HG03565 (cell line): ENCODE results near the gene DMPK.
"Not testable (repeated sequence)": the region's sequence is repeated elsewhere in the genome, so short reads cannot be mapped to it uniquely, and the experiment has no call there.

ENCODE experiments used
- ATAC-seq: cut with Tn5 transposase; IDR thresholded peaks from one replicate; pipeline ENCODE4 v1.9.1; 2021; ENCODE audit warnings: mild to moderate bottlenecking, moderate library complexity; ENCODE audit not compliant: unreplicated experiment

Gene DMPK

DNA sequence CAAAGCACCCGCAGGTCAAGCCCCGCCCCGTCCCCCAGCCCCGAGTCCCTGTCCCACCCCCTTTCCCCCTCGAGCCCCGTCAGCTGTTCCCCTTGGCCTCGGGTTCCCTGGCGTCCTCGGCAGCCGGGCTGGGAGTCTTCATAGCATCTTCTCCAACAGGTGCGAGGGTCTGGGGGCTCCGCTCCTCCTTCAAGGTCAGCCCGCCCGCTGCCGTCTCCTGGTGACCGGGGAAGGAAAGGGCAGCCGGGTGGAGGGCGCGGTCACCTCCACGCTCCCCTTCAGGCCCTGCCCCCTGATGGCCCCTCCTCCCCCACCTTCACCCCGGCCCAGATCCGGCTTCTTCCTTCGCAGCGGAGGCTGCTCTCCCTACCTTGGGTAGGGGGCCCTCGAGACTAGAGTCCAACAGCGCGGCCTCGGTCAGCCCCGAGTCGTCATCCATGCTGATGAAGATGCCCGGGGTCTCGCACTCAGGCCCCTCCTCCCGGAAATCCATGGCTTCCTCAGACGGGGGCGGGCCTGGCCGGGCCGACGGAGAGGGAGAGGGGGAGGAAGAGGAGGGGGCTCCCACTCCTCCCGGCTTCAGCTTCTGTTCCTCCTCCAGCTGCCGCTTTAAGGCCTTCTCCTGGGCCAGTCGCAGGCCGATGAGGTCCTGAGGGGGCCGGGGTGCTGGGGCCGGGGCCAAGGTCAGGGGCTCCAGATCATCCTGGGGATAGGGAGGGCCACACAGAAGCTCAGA, 33.4 kb upstream of the DMPK start:
- no peak for ATAC-seq

DNA sequence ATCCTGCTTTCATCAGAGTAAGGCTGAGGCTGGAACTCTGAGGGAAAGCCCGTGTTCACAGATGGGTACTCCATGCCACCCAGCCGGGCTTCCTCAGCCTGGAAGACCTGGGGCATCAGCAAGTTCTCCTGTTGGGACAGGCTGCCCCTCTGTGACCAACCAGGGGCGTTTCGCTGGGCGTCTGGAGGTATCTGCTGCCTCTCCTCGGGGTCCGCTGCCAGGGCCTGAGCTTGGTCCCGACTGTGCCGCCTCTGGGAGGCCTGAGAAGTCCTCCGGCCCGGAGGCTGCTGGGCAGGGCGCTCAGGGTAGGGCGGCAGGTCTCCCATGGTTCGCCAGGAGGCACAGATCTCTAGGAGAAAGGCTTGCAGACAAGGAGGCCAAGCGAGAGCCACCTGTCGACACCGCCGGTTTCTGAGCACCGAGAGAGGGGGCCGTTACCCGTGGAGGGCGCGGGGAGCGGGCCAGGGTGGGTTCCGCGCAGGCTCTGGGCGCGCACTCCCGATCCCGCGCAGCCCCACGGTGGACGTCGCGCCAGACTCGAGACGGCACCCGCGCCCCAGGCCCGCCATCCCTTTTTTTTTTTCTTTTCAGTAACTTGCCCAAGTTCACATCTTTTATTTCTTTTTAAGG, 32.7 kb upstream of the DMPK start, which contains the start of gene RSPH6A:
Gene RSPH6A (minus strand): TSS at position 458 of the 630 bp plus-strand sequence. CDS start 132 bp downstream, at position 326.
- no peak for ATAC-seq

DNA sequence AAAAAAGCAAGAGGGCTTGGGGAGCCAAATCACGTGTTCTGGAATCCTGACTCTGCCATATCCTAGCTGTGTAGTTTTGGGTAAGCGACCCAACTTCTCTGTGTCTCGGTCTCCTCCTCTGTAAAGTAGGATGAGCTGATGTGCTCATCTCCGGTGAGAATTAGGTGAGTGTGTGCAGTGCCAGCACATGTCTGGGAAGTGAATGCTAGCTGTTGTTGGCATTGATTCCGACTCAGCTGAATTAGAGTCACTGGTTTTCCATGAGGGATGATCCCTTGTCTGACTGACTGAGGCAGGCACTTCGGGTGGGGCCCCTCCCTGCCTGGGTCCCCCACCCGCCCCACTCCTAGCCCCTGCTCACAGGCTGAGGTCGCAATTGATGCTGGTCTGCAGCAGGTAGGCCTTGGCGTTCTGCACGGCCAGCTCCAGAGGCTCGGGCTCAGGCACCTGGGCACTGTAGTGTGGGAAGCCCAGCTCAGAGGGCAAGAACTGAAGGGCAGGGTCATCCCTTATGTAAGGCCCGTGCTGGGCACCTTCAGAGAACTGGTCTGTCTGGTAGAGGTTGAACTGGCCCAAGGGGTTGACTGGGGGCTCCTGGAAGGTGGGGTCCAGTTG, 32.0 kb upstream of the DMPK start:
- no peak for ATAC-seq

DNA sequence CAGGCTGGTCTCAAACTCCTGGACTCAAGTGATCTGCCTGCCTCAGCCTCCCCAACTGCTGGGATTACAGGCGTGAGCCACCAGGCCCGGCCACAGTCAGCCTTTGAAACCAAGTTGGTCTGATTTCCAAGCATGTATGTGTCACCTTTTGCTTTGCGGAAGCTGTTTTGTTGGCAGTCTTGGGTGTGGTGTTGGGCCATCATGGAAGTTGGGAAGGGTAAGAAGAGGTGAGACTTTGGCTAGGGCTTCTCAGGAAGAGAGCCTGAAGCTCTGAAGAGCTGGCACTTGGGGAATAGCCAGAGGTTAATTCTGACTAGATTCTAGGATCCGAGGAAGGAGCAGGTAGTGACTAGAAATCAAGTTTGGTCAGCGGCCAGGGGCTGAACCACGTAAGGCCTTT, 30.0 kb upstream of the DMPK start:
- ATAC-seq = no peak

DNA sequence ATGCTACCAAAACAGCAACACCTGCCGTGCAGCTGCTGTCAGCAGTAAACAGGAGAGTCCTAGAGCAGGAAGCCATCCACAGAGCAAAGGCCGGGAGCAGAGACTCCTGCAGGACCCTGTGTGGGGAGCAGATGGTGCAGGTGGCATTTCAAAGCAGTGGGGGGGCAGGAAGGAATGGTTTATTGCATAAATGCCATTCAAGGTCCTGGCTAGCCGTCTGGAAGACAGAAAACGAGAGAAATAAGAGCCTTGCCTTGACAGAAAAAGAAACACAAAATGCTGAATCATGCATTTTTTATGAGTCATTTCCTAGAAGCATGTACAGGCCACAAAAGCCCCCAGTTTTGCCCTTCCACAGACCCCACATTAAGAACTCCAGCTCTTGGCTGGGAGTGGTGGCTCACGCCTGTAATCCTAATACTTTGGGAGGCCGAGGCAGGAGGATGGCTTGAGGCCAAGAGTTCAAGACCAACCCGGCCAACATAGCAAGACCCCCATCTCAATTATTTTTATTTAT, 27.4 kb upstream of the DMPK start:
- ATAC-seq = no peak

DNA sequence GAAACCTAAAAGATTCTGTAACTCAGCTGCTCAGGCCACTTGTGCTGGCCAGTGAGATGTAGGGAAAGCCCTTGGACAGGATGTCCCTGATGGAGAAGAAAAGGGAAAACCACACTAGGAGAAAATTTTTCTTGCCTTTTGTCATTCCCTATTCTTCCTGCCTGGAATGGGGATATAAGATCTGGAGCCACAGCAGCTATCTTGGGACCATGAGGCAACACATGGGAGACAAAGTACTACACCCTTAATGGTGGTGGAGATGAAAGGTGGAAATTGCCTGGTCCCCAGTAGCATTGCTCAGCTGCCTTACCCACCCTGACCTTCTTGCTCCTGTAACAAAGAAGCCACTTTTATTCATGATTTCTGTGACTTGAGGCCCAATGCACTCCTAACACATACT, 23.4 kb upstream of the DMPK start:
- no peak for ATAC-seq

DNA sequence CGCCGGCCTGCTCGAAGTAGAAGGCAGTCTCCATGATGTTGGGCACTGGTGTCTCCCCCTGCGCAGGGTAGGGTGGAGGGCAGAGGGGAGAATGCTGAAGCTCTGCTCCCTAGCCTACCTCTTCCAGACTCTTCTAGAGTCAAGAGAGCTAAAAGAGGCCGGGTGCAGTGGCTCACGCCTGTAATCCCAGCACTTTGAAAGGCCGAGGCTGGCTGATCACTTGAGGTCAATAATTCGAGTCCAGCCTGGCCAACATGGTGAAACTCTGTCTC, 22.6 kb upstream of the DMPK start:
- no peak for ATAC-seq

DNA sequence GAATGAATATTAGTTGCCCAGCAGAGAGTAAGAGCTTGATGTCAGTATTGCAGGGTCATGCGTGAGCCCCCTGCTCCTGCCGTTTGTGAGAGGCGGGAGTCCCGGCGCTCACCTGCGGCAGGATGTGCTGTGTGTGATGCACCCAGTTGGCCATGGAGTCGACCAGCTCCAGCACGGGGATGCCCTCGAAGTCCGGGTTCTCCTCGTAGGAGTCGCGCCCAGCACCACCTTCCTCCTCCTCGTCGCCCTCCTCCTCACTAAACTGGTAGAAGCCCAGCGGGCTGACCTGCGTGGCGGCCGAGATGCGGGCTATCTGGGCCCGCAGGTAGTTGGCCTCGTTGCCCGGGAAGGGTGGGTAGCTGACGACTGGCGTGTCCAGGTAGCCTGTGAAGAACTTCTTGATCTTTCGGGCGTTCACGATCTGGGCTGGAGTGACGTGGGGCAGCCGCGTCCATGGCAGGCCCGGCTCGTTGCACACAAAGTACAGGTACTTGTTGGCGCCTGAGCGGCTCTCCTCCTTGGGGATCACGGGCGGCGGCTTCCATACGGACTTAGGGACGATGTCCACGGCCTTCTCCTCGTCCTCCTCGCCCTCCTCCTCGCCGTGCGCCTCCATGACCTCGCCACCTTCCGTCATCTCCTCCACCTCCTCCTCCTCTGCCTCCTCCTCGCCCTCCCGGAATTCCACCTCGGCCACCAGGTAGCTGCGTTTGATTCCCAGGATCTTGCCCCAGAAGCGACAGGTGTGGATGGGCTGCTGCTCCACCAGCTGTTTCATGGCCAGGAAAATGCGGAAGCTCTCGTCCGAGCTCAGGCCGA, 22.1 kb upstream of the DMPK start:
- ATAC-seq = no peak

DNA sequence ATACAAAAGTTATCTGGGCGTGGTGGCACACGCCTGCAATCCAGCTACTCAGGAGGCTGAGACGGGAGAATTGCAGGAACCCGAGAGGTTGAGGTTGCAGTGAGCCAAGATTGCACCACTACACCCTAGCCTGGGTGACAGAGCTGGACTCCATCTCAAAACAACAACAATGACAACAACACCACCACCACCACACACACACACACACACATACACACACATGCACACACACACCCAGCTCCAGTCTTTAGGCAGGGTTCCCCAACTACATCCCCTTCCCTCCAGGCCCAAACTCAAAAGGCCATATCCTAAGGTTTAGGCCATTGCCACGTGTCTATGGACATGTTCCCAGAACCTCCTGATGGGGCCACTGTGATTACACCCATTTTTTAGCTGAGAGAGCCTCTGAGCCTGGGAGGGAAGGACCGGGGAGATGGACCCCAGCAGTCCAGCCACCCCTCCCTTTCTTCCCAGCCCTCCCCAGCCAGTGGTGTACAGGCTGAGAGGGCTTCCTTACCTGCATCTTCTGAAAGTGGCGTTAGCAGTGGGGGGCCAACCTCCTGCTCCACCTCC, 19.4 kb upstream of the DMPK start:
- ATAC-seq = no peak

DNA sequence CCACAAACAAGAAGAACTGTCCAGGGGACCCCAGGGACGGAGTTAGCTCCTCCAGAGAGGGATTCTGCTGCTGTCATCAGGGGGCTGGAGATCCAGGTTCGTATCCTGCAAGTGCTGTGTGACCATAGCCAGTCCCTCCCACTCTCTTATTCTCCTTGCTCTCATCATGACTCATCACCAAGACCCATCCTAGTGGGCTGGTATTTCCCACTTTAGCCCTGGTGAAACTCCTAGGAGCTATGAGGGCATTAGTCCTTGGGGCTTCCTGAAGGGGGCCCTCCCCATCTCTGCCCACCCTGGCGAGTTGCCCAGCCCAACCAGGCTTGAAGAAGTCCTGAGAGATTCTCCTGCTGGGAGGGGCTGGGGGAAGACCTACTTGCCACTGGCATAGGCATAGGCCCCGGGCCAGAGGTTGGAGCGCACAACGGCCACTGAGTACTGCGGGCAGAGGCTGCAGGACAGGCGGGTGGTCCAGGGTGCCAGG, 17.8 kb upstream of the DMPK start:
- no peak for ATAC-seq

DNA sequence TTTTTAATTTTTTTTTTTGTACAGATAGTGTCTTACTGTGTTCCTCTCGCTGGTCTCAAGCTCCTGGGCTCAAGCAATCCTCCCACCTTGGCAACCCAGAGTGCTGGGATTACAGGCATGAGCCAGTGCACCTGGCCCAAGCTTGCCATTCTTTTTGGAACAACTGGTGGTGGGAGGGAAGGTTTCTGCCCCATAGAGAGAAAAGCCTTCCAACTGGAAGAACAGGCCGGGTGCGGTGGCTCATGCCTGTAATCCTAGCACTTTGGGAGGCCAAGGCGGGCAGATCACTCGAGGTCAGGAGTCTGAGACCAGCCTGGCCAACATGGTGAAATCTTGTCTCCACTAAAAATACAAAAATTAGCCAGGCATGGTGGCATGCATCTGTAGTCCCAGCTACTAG, 17.3 kb upstream of the DMPK start:
- not testable (repeated sequence) for ATAC-seq

DNA sequence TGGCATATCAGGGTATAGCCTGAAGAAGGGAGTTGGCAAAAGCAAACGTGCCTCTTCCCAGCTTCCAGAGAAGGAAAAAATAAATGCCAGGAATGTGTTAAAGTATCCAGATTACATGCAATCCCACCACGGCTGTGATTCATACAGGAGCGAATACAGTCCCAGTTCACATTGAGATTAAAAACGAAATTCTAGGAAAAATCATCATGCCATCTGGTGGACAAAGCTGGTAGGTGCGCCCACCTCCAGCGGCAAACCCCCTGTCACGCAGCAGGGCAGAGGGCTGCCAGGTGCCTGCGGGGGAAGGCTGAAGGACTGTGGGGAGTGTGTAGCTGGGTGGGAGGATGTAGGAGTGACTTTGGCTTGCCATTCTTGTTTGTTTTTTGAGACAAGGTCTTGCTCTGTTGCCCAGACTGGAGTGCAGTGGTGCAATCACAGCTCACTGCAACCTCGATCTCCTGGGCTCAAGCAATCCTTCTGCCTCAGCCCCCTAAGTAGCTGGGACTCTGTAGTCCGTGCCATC, 16.8 kb upstream of the DMPK start:
- no peak for ATAC-seq

DNA sequence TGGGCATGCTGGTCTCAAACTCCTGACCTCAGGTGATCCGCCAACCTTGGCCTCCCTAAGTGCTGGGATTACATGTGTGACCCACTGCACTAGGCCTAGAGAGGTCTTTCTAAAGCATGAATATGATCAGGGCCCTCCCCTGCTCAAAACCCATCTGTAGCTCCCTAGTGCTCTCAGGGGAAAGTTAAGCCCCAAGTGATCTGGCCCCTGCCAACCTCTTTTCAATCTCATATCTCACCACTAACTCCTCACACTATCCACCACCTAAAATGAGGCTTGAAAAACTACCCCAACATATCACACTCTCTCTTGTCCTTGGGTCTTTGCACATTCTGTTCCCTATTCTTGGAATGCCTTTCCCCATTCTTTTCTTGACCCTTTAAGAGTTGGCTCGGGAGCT, 12.3 kb upstream of the DMPK start:
- no peak for ATAC-seq

DNA sequence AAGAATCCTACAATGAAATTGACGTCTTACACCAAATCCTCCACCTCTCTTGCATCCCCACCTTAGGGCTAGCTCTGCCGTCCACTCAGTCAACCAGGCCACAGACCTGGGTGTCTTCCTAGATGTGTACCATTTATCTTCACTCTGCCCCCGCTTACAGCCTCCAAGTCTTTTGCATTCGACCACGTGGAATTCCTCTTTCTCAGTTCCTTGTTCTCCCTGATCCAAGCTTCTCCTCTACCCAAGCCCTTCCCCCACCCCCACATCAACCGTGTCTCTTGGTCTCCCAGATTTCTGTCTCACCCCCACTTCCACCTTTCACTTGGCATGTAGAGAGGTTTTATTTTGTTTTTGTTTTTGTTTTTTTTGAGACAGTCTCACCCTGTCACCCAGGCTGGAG, 11.6 kb upstream of the DMPK start:
- no peak for ATAC-seq

DNA sequence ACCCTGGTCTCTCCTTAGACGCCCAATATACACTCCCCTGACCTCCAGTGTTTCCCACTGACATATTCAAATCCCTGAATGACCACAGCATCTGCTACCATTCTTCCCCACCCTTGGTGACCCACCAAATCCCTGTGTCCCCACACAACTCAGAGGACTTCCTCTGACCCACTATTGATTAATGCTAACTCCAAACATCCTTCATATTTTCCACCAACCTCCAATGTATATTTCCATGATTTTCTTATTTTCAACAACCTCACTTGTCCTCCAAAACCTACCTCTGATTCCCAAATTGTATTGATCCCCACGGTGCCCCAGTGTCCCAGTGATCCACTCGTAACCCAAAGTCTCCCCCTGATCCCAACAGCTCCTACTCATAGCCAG, 10.9 kb upstream of the DMPK start:
- ATAC-seq = no peak

DNA sequence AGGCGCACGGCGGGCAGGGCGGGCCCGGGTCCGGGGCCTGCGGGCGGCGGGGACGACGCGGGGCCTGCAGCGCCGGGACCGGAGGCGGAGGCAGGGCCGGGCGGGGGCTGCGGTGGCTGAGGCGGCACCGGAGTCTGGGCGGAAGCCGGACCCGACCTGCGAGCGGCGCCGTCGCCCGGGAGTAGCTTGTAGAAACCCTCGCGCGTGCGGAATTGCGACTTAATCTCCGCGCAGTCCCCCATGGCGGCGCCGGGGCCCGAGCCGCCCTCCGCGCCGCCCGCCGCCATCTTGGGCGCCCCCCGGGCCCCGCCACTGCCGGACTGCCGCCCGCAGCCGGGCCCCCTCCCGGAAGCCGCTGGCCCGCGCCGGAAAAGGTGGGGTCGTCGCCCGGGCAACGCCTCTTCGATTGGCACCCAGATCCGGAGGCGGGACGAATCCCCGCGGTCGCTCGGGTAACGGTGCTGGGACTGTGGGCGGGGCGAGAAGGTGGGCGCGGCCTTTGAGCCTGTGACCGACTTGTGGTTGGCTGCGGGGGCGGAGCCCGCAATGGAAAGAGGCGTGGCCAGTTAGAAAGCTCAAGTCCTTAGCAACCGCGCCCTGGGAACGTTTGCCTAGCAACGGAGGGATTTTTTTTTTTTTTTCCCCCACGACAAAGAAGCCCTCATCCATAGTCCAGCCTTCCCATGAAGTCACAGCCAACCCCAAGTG, 10.3 kb upstream of the DMPK start, which contains the start of gene DMWD:
Gene DMWD (minus strand): TSS at position 376 of the 708 bp plus-strand sequence. CDS start 89 bp downstream, at position 287.
- peak; percentile 87 for ATAC-seq

DNA sequence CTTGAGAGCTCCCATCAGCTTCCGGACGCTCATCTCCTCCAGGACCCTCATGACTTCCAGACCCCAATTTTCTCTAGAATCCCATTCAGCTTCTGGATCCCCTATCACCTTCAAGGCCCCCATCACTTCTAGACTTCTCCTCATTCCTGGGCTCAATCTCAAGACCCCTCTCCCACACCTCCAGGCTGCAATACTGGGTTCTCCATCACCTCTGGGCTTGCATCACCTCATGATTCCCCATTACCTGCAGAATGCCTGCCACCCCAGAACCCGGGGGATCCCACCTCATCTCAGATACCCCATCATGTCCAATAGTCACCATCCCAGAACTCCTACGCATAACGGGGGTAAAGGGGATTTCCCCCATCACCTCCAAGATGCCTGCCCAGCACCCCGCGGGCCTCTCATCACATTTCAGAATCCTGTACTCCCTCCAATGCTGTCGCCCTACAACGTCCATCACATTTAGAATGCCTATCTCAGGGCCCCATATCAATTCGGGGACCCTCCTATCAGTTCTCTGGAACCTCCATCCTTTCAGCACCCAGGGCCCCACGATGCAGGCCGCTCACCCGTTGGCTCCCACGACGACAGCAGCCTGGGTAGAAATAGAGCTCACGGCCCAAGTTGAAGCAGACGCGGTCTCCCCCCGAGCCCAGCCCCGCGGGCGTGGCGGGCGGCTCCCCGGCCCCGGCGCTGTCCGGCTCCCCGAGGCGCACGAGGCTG, 9.6 kb upstream of the DMPK start:
- ATAC-seq = peak; percentile 17

DNA sequence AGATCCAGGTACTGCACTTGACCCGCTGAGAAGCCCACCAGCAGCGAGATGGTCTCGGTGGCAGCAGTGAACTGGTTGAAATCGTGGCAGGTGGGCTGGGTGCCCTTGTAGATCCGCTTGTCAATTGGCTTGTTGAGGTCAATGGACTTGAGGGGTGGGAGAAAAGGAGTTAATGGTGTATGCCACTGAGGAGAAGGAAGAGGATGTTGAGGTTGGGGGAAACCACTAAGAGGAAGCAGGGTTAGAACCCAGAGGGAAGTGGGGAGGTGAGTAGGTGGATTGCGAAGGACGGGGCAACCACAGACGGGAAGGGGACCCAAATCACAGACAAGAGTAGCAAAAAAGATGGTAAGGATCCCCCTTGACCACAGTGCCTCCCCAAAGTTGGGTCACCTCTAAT, 8.7 kb upstream of the DMPK start:
- no peak for ATAC-seq

DNA sequence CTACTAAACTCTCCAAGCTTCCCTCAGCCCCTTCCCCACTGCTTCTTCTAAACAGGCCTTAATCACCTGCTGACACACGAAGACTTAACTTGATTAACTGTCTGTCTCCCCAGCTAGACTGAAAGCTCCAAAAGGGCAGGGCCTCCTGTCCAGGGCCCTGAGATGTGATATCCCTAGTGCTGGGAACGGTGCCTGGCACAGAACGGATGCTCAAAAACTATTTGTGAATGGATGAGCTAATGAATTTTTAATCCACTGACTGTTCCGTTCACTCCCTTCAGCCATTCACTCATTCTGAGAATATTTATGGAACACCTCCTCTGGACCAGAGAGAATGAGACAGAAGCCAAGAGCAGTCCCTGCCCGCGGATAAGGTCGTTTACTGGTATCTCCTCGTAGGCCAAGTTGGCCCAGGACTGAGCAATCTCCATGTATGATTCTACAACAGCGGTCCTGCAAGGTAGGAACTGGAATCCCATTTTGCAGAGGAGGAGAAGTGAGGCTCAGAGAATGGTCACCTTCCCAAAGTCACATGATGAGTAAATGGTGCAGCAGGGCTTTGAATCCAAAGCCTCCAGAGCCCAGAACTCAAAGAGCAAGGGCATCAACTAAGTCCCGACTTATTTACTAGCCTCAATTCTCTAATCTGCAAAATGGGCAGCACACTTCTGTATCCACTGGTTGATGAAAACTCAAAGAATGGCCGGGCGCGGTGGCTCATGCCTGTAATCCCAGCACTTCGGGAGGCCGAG, 6.9 kb upstream of the DMPK start:
- ATAC-seq = no peak
